Chondrocyte (in vitro differentiated cells): Measurements from ENCODE around the gene MEGF6. TPM values are rescaled to one million over a fixed set of nuclear protein-coding genes. Genes with fewer than 3 reads are reported as not detected.

Source experiments
- DNase-seq: peaks from one replicate; pipeline ENCODE4 v3.0.0; 2021; ENCODE audit warnings: mixed read lengths, low spot score
- H3K27ac Mint-ChIP-seq: one replicate; pipeline ENCODE4 v1.8.0; 2021; ENCODE audit warnings: mild to moderate bottlenecking, moderate library complexity, mixed read lengths; ENCODE audit not compliant: unreplicated experiment
- H3K27me3 Mint-ChIP-seq: 2 replicates; pipeline ENCODE4 v1.8.0; 2021; ENCODE audit warnings: low read depth, mixed read lengths
- H3K36me3 Mint-ChIP-seq: 2 replicates; pipeline ENCODE4 v1.8.0; 2021; ENCODE audit warnings: low read depth, mixed read lengths
- H3K4me1 Mint-ChIP-seq: 2 replicates; pipeline ENCODE4 v1.8.0; 2021; ENCODE audit warnings: low read depth, mild to moderate bottlenecking, mixed read lengths
- H3K4me3 Mint-ChIP-seq: one replicate; pipeline ENCODE4 v1.8.0; 2021; ENCODE audit warnings: mild to moderate bottlenecking, moderate library complexity, mixed read lengths; ENCODE audit not compliant: unreplicated experiment
- H3K9me3 Mint-ChIP-seq: 2 replicates; pipeline ENCODE4 v1.8.0; 2021; ENCODE audit warnings: low read depth, mixed read lengths
- CTCF ChIP-seq: fragments of 200-600 bp; sonication (generic); IDR thresholded peaks from 2 replicates; pipeline ENCODE4 v1.5.0; 2021; ENCODE audit warnings: antibody characterized with exemption, mild to moderate bottlenecking, moderate library complexity
- total RNA-seq: library from RNA; stranded (reverse); gene quantifications from 3 replicates; pipeline ENCODE4 v1.2.1, GENCODE V29; 2021

The MEGF6 gene
- total RNA-seq, 1 donor from 2014 or later: 328 TPM

GRCh38 chr1:3560981-3561380, 50.3 kb downstream of the MEGF6 start:
- H3K4me1 Mint-ChIP-seq: peaks cover 5% of the 10 kb centered on the region
- no peak overlapping the region for H3K27ac Mint-ChIP-seq
- TF ChIP-seq CTCF: no peak
- H3K4me3 Mint-ChIP-seq: no peak overlapping the region
- H3K36me3 Mint-ChIP-seq: no peaks in the 10 kb centered on the region
- H3K9me3 Mint-ChIP-seq: no peaks in the 10 kb centered on the region
- DNase-seq: no peak
- peaks cover 8% of the 10 kb centered on the region for H3K27me3 Mint-ChIP-seq

GRCh38 chr1:3560251-3560871, 50.9 kb downstream of the MEGF6 start:
- Mint-ChIP-seq H3K36me3 (no peaks in the 10 kb centered on the region), H3K27ac (no peak overlapping the region), H3K4me3 (no peak overlapping the region)

GRCh38 chr1:3558036-3558726, 53.1 kb downstream of the MEGF6 start:
- Mint-ChIP-seq H3K27ac (no peak overlapping the region), H3K4me1 (peaks cover 5% of the 10 kb centered on the region), H3K4me3 (no peak overlapping the region), H3K9me3 (no peaks in the 10 kb centered on the region), H3K27me3 (peaks cover 8% of the 10 kb centered on the region), H3K36me3 (no peaks in the 10 kb centered on the region)
- no peak for DNase-seq
- TF ChIP-seq CTCF: no peak

More at GRCh38 chr1:3560251-3560871, 50.9 kb downstream of the MEGF6 start:
- peaks cover 5% of the 10 kb centered on the region for H3K4me1 Mint-ChIP-seq
- TF ChIP-seq CTCF: no peak
- peaks cover 8% of the 10 kb centered on the region for H3K27me3 Mint-ChIP-seq
- no peak for DNase-seq
- H3K9me3 Mint-ChIP-seq: no peaks in the 10 kb centered on the region

DNA sequence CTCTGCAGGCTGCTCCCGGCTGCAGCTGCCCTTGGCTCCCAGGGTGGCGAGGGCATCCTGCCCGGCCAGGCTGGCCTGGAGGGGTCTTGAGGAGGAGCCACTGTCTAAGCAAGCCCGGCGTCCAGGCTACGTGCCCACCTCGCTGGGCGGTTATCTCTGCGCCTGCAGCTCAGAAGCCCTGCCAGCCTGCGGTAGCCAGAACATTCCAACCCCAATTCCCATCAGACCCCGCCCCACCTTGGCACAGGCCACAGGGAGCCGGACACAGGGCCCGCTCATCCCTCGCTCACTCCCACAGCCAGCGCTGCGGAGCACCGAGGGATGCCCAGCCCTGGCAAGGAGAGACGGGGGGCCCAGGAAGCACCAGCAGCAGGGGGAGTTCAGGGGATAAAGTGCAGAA, 53.9 kb downstream of the MEGF6 start:
- no peak for DNase-seq

DNA sequence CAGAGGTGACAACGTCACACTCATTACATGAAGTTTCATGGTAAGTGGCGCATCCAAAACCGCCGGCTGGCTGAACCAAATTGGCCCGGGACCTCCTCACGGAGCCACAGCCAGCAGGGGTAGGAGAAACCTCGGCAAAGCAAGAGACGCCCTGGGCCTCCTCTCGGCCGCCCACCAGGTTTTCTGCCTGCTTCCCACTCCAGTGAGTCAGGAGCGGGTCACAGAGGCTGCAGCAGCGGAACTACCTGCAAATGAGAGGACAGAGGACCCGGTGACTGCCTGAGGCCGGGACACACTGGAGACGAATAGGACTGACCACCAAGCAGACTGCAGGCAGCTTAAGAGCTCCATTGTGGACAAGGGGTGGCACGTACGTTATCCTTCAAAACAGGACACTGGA, 55.0 kb downstream of the MEGF6 start:
- Mint-ChIP-seq H3K36me3 (no peaks in the 10 kb centered on the region), H3K4me1 (peaks cover 12% of the 10 kb centered on the region), H3K9me3 (no peaks in the 10 kb centered on the region), H3K27ac (no peak overlapping the region), H3K4me3 (no peak overlapping the region), H3K27me3 (no peaks in the 10 kb centered on the region)
- DNase-seq: no peak
- no peak for TF ChIP-seq CTCF

More for the DNA sequence above, 53.9 kb downstream of the MEGF6 start:
- Mint-ChIP-seq H3K4me1 (peaks cover 5% of the 10 kb centered on the region), H3K27ac (no peak overlapping the region), H3K4me3 (no peak overlapping the region), H3K9me3 (no peaks in the 10 kb centered on the region), H3K27me3 (peaks cover 6% of the 10 kb centered on the region), H3K36me3 (no peaks in the 10 kb centered on the region)
- TF ChIP-seq CTCF: no peak
